GM12873 (cell line): ENCODE measurements around the gene TNRC6C.

Source experiments
- CTCF ChIP-seq: IDR thresholded peaks from 2 replicates; pipeline ENCODE4 v1.5.1; 2012; ENCODE audit warnings: low read depth, mild to moderate bottlenecking, moderate library complexity, low read length, control low read depth; ENCODE audit not compliant: insufficient read depth; ENCODE audit errors: missing control alignments

The TNRC6C gene

GRCh38 chr17:77973953-77974352 lies 15.4 kb downstream of the TNRC6C start:
- no peak for TF ChIP-seq CTCF

GRCh38 chr17:77974396-77974795 lies 15.9 kb downstream of the TNRC6C start:
- no peak for TF ChIP-seq CTCF

- no peak for TF ChIP-seq CTCF
Observed at GRCh38 chr17:77990301-77990700, 31.8 kb downstream of the TNRC6C start.

GRCh38 chr17:77995146-77995852 lies 36.8 kb downstream of the TNRC6C start:
- no peak for TF ChIP-seq CTCF

GRCh38 chr17:77996256-77996655 lies 37.8 kb downstream of the TNRC6C start:
- no peak for TF ChIP-seq CTCF

- TF ChIP-seq CTCF, result no peak
Observed at GRCh38 chr17:77999413-78000173, 41.1 kb downstream of the TNRC6C start.

GRCh38 chr17:78000341-78000740 lies 41.8 kb downstream of the TNRC6C start:
- TF ChIP-seq CTCF, result no peak
